Lower lobe of right lung (tissue), 2 donors: ENCODE measurements around the gene BFSP1. TPM values are rescaled to one million over a fixed set of nuclear protein-coding genes. Genes with fewer than 3 reads are reported as not detected.

Experiments
- ATAC-seq, 2 donors: fragments of 200-7000 bp; cut with Tn5 transposase; one replicate each; pipeline ENCODE4 v1.9.1; 2020 to 2022; ENCODE audit warnings: mild to moderate bottlenecking in 2 of 2, moderate library complexity in 2 of 2
- DNase-seq: peaks from one replicate; pipeline ENCODE4 v3.0.0-alpha.2; 2020
- H3K27ac ChIP-seq: fragments of 200-600 bp; one replicate; pipeline ENCODE4 v1.8.0; 2022
- H3K27me3 ChIP-seq: fragments of 200-600 bp; one replicate; pipeline ENCODE4 v1.8.0; 2022; ENCODE audit warnings: low read depth
- H3K36me3 ChIP-seq: fragments of 200-600 bp; one replicate; pipeline ENCODE4 v1.8.0; 2022; ENCODE audit warnings: mild to moderate bottlenecking
- H3K4me1 ChIP-seq: fragments of 200-600 bp; one replicate; pipeline ENCODE4 v1.8.0; 2022
- H3K4me3 ChIP-seq: fragments of 200-600 bp; one replicate; pipeline ENCODE4 v1.8.0; 2022; ENCODE audit warnings: mild to moderate bottlenecking
- H3K9me3 ChIP-seq: fragments of 200-600 bp; one replicate; pipeline ENCODE4 v1.8.0; 2022
- CTCF ChIP-seq: fragments of 200-600 bp; IDR thresholded peaks from one replicate; pipeline ENCODE4 v1.8.0; 2022; ENCODE audit warnings: antibody characterized with exemption, mild to moderate bottlenecking
- intact Hi-C: fragments of 100-400 bp; cut with DNase I; formaldehyde crosslinking; loops from one replicate; pipeline ENCODE4 v1.11.0; 2022
- total RNA-seq: library from RNA; stranded (reverse); fragmentation: NEBNext Ultra II Directional; extraction: Animal tissue kit (Norgen Biotek cat#: 25700); gene quantifications from one replicate; pipeline ENCODE4 v1.2.1, GENCODE V29; 2021
- donor health status: DM: no; HTN: yes; CAD: no; lungs with severe emphysema.

The BFSP1 gene
- total RNA-seq, 1 donor from 2014 or later = 2.4 TPM

- ATAC-seq (no peak), DNase-seq (no peak)
- no peak overlapping the region for H3K27ac ChIP-seq
- no peaks in the 10 kb centered on the region for H3K27me3 ChIP-seq
- no peaks in the 10 kb centered on the region for H3K9me3 ChIP-seq
- no peaks in the 10 kb centered on the region for H3K4me1 ChIP-seq
- no peaks in the 10 kb centered on the region for H3K36me3 ChIP-seq
- H3K4me3 ChIP-seq = no peak overlapping the region
- TF ChIP-seq CTCF = no peak
- intact Hi-C loops = no loop called here
Measured at GRCh38 chr20:17479063-17479657, 52.0 kb downstream of the BFSP1 start.

GRCh38 chr20:17473659-17474058 lies 57.5 kb downstream of the BFSP1 start:
- DNase-seq (no peak), ATAC-seq (no peak)
- TF ChIP-seq CTCF = no peak
- no peak overlapping the region for H3K27ac ChIP-seq
- no peaks in the 10 kb centered on the region for H3K27me3 ChIP-seq
- no peak overlapping the region for H3K4me3 ChIP-seq
- no peaks in the 10 kb centered on the region for H3K4me1 ChIP-seq
- no peaks in the 10 kb centered on the region for H3K36me3 ChIP-seq
- intact Hi-C loops = no loop called here
- no peaks in the 10 kb centered on the region for H3K9me3 ChIP-seq

- no peak overlapping the region for H3K27ac ChIP-seq
- DNase-seq (no peak), ATAC-seq (no peak)
- no peaks in the 10 kb centered on the region for H3K4me1 ChIP-seq
- intact Hi-C loops = no loop called here
- H3K36me3 ChIP-seq = no peaks in the 10 kb centered on the region
- no peaks in the 10 kb centered on the region for H3K27me3 ChIP-seq
- no peak overlapping the region for H3K4me3 ChIP-seq
- TF ChIP-seq CTCF = no peak
- H3K9me3 ChIP-seq = no peaks in the 10 kb centered on the region
Measured at GRCh38 chr20:17471606-17472187, 59.5 kb downstream of the BFSP1 start.

GRCh38 chr20:17470973-17471372 lies 60.2 kb downstream of the BFSP1 start:
- Histone ChIP-seq H3K27ac (no peak overlapping the region), H3K4me3 (no peak overlapping the region), H3K4me1 (no peaks in the 10 kb centered on the region), H3K36me3 (no peaks in the 10 kb centered on the region), H3K9me3 (no peaks in the 10 kb centered on the region), H3K27me3 (no peaks in the 10 kb centered on the region)
- TF ChIP-seq CTCF = no peak
- no peak for DNase-seq
- ATAC-seq = no peak
- intact Hi-C loops = no loop called here

GRCh38 chr20:17470521-17470920 lies 60.7 kb downstream of the BFSP1 start:
- Histone ChIP-seq H3K4me1 (no peaks in the 10 kb centered on the region), H3K9me3 (no peaks in the 10 kb centered on the region), H3K4me3 (no peak overlapping the region), H3K36me3 (no peaks in the 10 kb centered on the region), H3K27ac (no peak overlapping the region), H3K27me3 (no peaks in the 10 kb centered on the region)
- intact Hi-C loops = no loop called here
- ATAC-seq = no peak
- TF ChIP-seq CTCF = no peak
- no peak for DNase-seq
